PC-9 (cell line): Measurements from ENCODE around the gene GXYLT1.

ENCODE experiments used
- CTCF ChIP-seq: fragments of 200-600 bp; sonication (generic); conservative IDR thresholded peaks from 2 replicates; pipeline ENCODE4 v1.6.1; 2017; ENCODE audit warnings: mixed run types, antibody characterized with exemption, mild to moderate bottlenecking, moderate library complexity
- EZH2 ChIP-seq: fragments of 200-600 bp; sonication (generic); IDR thresholded peaks from 2 replicates; pipeline ENCODE4 v1.8.0; 2017; ENCODE audit warnings: antibody characterized with exemption, low read depth

DNA sequence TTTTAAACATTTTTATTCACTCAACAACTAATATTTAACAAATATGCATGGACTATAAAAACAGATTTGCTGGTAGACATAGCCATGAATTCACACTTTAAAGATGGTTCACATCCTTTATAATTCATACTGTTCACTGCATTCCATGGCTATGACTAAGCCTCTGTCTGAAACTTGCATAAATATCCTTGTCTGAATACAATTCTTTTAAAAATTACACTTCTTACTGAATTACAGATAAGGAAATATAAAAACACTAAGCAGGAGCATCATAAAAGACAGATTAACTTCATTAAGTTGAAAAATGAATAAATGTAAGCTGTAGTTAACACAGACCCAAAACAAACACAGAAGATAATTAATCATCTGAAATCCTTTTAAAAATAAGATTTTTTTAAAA is 53.8 kb downstream of the GXYLT1 start:
- TF ChIP-seq CTCF = no peak
- no peak for TF ChIP-seq EZH2
